GM12891 (cell line): Measurements from ENCODE around the gene KLK3.
A peak's percentile ranks its signal among the peaks of the same experiment; 100 is the strongest.

Experiments used
- DNase-seq: peaks from one replicate; pipeline ENCODE4 v3.0.0; 2011; ENCODE audit warnings: low spot score; ENCODE audit not compliant: insufficient read length
- FAIRE-seq: peaks from 2 replicates; lab custom pipeline; 2011; peaks lifted over from hg19 to GRCh38; lab: Jason Lieb, UNC
- PAX5 ChIP-seq: IDR thresholded peaks from 2 replicates; pipeline ENCODE4 v1.6.1; 2011; ENCODE audit warnings: low read length, moderate library complexity, mild to moderate bottlenecking; ENCODE audit not compliant: insufficient read depth, severe bottlenecking
- POLR2A ChIP-seq: IDR thresholded peaks from 2 replicates; pipeline ENCODE4 v1.6.1; 2011; ENCODE audit warnings: low read depth, low read length, control low read depth
- POLR2AphosphoS5 ChIP-seq: IDR thresholded peaks from 2 replicates; pipeline ENCODE4 v1.6.1; 2011; ENCODE audit warnings: low read depth, low read length, control low read depth
- POU2F2 ChIP-seq: IDR thresholded peaks from 2 replicates; pipeline ENCODE4 v1.6.1; 2011; ENCODE audit warnings: low read depth, mild to moderate bottlenecking, control low read depth, low read length, moderate library complexity
- SPI1 ChIP-seq: IDR thresholded peaks from 2 replicates; pipeline ENCODE4 v1.6.1; 2011; ENCODE audit warnings: low read depth, low read length, control low read depth
- TAF1 ChIP-seq: IDR thresholded peaks from 2 replicates; pipeline ENCODE4 v1.6.1; 2011; ENCODE audit warnings: low read depth, low read length, control low read depth

The KLK3 gene

DNA sequence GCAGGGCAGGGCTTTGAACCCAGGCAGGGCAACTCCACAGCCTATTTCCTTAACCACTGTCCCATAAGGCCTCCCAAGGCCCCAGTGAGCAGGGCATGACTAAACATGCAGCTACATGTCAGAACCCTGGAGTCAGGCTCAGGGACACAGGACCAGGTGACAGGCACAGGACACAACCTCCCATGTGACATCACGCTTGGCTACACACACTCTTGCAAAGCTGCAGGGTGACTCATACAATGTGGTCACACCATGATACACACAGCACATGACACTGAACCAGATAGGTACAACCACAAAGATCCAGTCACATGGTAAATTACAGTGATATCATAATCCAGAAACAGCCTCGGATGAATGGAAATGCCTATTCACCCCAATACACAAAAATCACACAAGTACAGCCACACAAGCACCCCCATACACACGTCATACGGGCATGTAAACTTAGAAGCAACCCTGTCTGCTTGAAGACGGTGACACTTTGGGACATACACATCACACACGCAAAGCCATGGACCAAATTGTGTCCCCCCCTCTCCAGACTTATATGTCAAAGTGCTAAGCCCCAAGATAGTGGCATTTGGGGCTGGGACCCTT, 42.0 kb downstream of the KLK3 start:
- TF ChIP-seq POLR2AphosphoS5 (no peak; the same call in 1 of the 2 replicates), POU2F2 (no peak; the same call in 1 of the 2 replicates), PAX5 (peak; percentile 99), POLR2A (0 out of 2 replicates have a peak, but pooled peaks have one; percentile 47)
- DNase-seq: peak; percentile 61
- FAIRE-seq: peak; percentile 100

DNA sequence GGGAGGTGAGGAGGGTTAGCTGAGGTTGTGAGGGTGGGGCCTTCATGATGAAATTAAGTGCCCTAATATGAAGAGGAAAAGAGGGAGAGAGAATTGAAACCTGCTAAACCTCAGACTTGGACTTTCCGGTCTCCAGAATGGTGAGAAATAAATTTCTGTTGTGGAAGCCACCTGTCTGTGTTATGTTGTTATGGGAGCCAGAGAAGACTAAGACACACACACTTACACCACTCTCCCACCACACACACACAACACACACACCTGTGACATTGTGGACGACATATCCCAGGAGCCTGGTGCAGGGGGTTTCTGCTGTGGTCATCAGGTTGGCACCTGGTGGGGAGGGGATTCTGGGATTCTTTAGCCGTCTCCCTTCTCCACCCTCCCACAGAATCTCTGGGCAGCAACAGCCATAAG, 42.5 kb downstream of the KLK3 start:
- DNase-seq (no peak), FAIRE-seq (no peak)
- TF ChIP-seq SPI1 (peak; percentile 25; the same call in 1 of the 2 replicates), POLR2AphosphoS5 (no peak), TAF1 (no peak)

DNA sequence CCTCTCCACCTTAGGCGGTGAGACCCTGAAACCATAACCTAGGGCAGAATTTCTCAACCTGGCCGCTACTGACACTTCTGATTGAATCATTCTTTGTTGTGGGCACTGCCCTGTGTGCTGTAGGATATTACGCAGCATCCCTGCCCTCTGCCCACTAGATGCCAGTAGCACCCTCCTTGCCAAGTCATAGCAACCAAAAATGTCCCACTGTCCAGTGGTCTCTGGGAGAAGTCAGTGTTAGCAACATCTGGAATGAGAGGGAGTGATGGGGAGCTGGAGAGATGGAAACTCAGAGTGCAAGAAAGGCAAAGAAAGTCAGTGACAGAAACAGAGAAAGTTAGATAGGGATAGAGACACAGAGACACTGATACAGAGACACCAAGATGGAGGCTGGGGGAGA, 42.9 kb downstream of the KLK3 start:
- FAIRE-seq: no peak
- TF ChIP-seq TAF1: no peak
- no peak for TF ChIP-seq PAX5

DNA sequence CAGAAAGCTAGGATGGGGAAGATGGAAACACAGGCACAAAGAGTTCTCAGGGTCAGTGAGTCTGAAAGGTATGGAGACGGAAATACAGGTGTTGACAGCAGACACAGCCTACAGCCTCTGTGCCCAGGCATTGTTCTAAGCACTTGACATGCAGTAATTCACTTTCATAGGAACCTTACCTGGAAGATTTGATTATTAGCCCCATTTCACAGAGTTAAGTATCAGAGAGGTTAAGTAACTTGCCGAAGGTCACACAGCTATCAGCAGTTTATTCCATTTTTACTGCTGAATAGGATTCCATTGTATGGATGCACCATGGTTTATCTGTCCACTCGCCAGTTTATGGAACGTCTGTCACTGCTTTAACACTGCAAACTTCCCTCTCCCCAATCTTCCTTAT, 43.3 kb downstream of the KLK3 start:
- no peak for TF ChIP-seq SPI1
- no peak for TF ChIP-seq POLR2AphosphoS5
- no peak for TF ChIP-seq POU2F2
- TF ChIP-seq TAF1: no peak
- no peak for TF ChIP-seq PAX5
- DNase-seq: no peak
- no peak for FAIRE-seq

More for the DNA sequence above, 42.9 kb downstream of the KLK3 start:
- DNase-seq: no peak

DNA sequence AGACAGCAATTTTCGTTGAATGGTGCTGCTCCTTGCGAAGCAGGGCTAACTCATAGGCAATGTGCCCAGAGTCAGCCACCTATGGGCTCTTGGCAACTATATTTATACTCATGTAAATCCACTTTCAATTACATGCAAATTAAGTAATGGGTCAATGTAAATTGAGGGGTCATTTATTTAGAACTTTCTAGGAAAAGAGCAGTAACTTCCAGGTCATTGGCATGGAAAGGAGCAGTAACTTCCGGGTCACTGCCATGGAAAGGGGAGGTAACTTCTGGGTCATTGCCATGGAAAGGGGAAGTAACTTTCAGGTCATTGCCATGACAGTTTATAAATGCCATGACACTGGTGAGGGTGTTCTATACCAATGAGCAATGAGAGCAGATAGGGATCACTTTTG, 44.9 kb downstream of the KLK3 start:
- FAIRE-seq (peak; percentile 72), DNase-seq (no peak)
- no peak for TF ChIP-seq TAF1
- no peak for TF ChIP-seq POLR2AphosphoS5
- no peak for TF ChIP-seq SPI1

DNA sequence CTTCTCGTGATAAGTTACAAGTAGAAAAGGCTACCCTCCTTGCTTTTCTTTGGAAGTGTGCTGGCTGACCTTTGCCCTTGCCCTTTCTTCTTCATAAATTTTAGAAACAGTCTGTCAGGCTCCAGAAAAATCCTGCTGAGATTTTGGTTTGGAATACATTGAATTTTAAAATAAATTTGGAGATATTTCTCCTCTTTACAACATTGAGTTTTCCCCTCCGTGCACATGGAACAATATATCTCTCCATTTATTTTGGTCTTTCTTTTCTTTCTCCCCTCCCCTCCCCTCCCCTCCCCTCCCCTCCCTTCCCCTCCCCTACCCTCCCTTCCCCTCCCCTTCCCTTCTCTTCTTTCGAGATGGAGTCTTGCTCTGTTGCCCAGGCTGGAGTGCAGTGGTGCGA, 47.9 kb downstream of the KLK3 start:
- FAIRE-seq: no peak
- TF ChIP-seq TAF1 (no peak), POLR2AphosphoS5 (no peak), SPI1 (no peak), POLR2A (no peak), PAX5 (no peak), POU2F2 (no peak)
- no peak for DNase-seq

DNA sequence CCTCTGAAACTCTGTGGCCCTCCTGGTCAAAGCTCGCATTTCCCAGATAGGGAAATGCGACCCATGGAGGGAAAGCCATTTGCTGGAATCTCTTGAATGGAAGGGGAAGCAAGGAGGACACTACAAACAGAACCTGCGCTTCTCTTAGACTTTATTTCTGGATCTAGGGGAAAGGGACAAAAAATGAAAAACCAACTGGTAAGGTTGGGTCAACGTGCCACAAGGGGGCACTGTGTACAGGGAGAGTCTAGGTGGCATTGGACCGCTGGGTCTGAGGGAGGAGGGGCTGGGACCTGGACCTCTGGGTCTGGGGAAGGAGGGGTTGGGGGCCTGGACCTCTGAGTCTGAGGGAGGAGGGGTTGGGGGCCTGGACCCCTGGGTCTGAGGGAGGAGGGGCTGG, 51.5 kb downstream of the KLK3 start:
- FAIRE-seq (peak; percentile 78), DNase-seq (peak; percentile 41)
- no peak for TF ChIP-seq TAF1
- no peak for TF ChIP-seq POU2F2
- TF ChIP-seq POLR2A: no peak
- TF ChIP-seq POLR2AphosphoS5: no peak
- no peak for TF ChIP-seq SPI1
- TF ChIP-seq PAX5: no peak

DNA sequence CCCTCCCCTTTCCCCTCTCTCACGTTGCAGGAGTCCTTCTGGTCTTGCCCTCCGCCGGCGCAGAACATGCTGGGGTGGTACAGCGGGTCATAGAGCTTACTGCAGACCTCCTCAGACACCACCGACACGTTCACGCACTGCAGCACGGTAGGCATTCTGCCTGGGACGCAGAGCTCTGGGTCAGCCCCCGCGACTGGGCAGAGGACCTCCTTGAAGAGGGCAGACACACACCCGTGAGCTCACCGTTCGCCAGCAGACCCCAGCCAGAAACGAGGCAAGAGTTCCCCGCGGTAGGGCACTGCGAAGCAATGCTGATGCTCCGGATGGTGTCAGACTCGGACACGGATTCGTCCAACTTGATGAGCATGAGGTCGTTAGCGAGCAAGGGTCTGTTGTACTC, 53.6 kb downstream of the KLK3 start:
- DNase-seq (no peak), FAIRE-seq (no peak)
- no peak for TF ChIP-seq POU2F2
- no peak for TF ChIP-seq POLR2AphosphoS5
- no peak for TF ChIP-seq TAF1
- no peak for TF ChIP-seq SPI1
- no peak for TF ChIP-seq PAX5
- TF ChIP-seq POLR2A: no peak

DNA sequence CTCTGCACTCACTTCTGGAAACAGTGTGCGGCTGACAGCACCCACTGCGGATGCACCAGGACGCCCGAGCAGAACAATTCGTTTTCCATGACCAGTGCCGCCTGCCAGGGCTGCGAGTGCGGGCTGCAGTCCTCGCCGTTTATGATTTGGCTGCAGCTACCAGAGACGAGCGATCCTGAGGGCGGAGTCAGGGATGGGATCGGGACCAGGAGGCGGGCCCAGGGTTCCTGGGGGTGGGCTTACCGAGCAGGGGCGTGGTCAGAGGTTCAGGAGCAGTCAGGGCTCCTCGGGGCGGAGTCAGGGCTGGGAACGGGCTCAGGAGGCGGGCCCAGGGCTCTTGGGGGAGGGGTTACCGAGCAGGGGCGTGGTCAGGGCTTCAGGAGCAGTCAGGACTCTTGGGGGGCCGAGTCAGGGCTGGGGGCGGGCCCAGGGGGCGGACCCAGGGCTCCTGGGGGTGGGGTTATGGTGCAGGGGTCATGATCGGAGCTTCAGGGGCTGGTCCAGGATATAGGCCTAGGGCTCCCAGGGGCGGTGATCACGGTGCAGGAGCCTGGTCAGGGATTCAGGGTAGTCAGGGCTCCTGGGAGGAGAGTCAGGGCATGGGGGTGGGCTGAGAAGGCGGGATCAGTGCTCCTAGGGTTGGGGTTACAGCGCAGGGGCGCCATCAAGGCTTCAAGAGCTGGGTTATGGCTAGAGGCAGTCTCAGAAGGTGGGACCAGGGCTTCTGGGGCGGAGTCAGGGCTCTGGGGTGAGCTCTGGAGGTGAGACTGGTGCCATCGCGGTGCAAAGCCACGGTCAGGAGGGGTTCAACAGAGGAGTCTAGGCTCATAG, 54.7 kb downstream of the KLK3 start:
- peak; percentile 39 for DNase-seq
- no peak for TF ChIP-seq POLR2A
- TF ChIP-seq POLR2AphosphoS5: no peak
- TF ChIP-seq PAX5: no peak
- no peak for TF ChIP-seq POU2F2
- no peak for TF ChIP-seq TAF1
- TF ChIP-seq SPI1: no peak
- no peak for FAIRE-seq
